ENCODE measurements around the gene ETS1.
A peak's percentile ranks its signal among the peaks of the same experiment; 100 is the strongest.

The ETS1 gene

DNA sequence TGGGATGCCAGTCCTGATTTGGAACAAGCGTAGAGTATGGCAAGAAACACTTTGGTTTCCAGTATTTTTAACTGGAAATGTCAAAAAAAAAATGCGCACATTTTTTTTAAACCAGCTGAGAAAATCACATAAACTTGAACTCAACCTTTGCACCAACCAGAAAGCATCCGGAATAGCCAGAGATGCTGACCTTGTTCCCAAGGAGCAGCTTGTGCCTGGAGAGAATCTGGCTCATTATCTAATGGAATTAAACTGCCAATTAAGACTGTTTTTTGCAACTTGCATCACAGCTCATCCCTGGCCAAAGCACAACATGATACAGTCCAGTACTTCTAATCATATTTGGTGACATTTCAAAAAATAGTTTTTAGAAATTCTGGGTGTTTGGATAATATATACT, 8.4 kb upstream of the ETS1 start:
- TF ChIP-seq POLR2AphosphoS5 (IDR thresholded peaks at IDR 0.05; ENCODE audit: low read depth, low read length) (no peak), FOXP2 (optimal IDR thresholded peaks at IDR 0.05; ENCODE audit: borderline replicate concordance, extremely low read depth, extremely low read length, insufficient read depth) (no peak), SIN3A (IDR thresholded peaks at IDR 0.05; ENCODE audit: borderline replicate concordance, insufficient read depth, low read length) (no peak), TAF1 (IDR thresholded peaks at IDR 0.05; ENCODE audit: borderline replicate concordance, insufficient read depth, low read length) (no peak)
- TF ChIP-seq, protein P1, sequence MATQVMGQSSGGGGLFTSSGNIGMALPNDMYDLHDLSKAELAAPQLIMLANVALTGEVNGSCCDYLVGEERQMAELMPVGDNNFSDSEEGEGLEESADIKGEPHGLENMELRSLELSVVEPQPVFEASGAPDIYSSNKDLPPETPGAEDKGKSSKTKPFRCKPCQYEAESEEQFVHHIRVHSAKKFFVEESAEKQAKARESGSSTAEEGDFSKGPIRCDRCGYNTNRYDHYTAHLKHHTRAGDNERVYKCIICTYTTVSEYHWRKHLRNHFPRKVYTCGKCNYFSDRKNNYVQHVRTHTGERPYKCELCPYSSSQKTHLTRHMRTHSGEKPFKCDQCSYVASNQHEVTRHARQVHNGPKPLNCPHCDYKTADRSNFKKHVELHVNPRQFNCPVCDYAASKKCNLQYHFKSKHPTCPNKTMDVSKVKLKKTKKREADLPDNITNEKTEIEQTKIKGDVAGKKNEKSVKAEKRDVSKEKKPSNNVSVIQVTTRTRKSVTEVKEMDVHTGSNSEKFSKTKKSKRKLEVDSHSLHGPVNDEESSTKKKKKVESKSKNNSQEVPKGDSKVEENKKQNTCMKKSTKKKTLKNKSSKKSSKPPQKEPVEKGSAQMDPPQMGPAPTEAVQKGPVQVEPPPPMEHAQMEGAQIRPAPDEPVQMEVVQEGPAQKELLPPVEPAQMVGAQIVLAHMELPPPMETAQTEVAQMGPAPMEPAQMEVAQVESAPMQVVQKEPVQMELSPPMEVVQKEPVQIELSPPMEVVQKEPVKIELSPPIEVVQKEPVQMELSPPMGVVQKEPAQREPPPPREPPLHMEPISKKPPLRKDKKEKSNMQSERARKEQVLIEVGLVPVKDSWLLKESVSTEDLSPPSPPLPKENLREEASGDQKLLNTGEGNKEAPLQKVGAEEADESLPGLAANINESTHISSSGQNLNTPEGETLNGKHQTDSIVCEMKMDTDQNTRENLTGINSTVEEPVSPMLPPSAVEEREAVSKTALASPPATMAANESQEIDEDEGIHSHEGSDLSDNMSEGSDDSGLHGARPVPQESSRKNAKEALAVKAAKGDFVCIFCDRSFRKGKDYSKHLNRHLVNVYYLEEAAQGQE (IDR thresholded peaks at IDR 0.05; ENCODE audit: insufficient read depth in 1 of 2, low read depth in 2 of 2, low read length in 2 of 2) = no peak

DNA sequence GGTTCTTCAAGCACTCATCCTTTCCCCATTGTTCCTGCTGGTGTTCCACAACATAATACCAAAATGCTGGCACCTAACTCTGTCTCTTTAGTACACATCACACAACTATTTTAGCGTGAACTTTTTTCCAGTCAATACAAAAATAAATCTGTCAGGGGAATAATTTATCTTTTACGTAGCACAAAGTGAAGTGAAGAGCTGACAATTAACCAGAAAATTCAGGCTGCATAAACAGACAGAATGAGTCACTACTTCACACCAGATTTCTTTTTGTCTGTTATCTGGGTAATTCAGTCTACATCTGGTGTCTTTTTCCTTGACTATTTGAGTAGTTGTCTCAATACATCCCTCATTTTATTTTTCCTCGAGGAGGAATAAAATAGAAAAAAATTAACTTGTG, 7.9 kb upstream of the ETS1 start:
- TF ChIP-seq, protein P1 (IDR thresholded peaks at IDR 0.05; ENCODE audit: insufficient read depth in 1 of 2, low read depth in 2 of 2, low read length in 2 of 2) = no peak

DNA sequence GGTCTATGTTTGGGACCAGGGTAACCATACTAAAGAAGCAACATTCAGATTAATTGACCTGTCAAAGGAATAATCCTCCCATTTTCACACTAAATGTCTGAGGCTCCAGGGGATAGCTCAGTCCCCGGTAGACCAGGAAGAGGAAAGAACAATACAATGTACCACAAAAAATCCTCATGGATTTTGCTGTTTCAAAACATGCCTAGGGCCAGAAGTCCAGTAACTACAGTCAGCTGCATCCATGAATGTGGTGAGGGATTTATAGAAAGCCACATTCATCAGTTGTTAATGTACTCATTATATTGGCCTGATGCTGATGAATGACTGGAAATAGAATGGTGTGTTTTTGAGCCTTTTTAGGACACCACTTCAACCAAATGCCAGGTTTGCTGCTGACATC, 6.9 kb upstream of the ETS1 start:
- TF ChIP-seq TAF1 (IDR thresholded peaks at IDR 0.05; ENCODE audit: borderline replicate concordance, insufficient read depth, low read length) = no peak
- TF ChIP-seq, protein P1 (IDR thresholded peaks at IDR 0.05; ENCODE audit: insufficient read depth in 1 of 2, low read depth in 2 of 2, low read length in 2 of 2) = no peak
- TF ChIP-seq SIN3A (IDR thresholded peaks at IDR 0.05; ENCODE audit: borderline replicate concordance, insufficient read depth, low read length) = no peak
- TF ChIP-seq FOXP2 (optimal IDR thresholded peaks at IDR 0.05; ENCODE audit: borderline replicate concordance, extremely low read depth, extremely low read length, insufficient read depth) = no peak
- TF ChIP-seq POLR2AphosphoS5 (IDR thresholded peaks at IDR 0.05; ENCODE audit: low read depth, low read length) = no peak

DNA sequence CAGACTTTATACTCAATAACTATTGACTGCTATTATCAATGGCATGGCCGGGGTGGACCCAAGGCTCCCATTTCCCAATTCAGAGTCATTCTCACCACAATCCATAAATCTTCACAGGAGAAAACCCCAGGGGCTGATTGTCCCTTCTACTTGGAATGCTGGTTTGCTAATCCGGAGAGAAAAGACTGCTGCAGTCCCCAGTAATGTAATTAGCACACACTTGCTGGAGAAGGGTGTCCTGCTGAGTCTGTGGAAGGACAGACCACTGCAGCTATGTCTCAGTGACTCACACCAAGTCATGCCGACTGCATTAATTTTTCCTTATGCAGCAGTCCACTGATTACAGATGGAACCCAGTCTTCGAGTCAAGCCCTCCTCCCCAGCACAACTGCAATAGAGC, 5.9 kb upstream of the ETS1 start:
- TF ChIP-seq SIN3A (IDR thresholded peaks at IDR 0.05; ENCODE audit: borderline replicate concordance, insufficient read depth, low read length) (peak; percentile 76; the same call in 1 of the 2 replicates), TAF1 (IDR thresholded peaks at IDR 0.05; ENCODE audit: borderline replicate concordance, insufficient read depth, low read length) (peak; percentile 66; the same call in 1 of the 2 replicates), POLR2AphosphoS5 (IDR thresholded peaks at IDR 0.05; ENCODE audit: low read depth, low read length) (no peak), FOXP2 (optimal IDR thresholded peaks at IDR 0.05; ENCODE audit: borderline replicate concordance, extremely low read depth, extremely low read length, insufficient read depth) (no peak)
- TF ChIP-seq, protein P1 (IDR thresholded peaks at IDR 0.05; ENCODE audit: insufficient read depth in 1 of 2, low read depth in 2 of 2, low read length in 2 of 2) = peak in 1 of 2 experiments; percentile 70; a peak in 2 of 4 replicates

DNA sequence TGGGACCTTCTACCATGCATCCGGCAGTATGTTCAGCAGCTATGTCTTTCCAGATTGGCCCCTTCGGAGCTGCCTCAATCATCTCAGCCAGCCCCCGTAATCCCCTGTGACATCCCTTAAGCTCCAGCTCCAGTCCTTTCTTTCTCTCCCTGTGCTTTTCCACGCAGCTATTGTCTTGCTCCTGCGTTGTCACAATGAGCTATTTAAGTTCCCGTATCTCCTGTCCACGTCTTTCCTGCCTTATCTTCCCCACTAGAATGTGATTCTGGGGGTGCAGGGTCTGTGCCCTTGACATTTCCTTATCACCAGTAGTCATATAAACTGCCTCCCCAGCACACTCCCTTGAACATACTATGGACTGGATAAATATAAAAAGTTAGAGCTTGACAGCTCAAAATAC, 5.1 kb upstream of the ETS1 start:
- TF ChIP-seq TAF1 (IDR thresholded peaks at IDR 0.05; ENCODE audit: borderline replicate concordance, insufficient read depth, low read length) = no peak
- TF ChIP-seq, protein P1 (IDR thresholded peaks at IDR 0.05; ENCODE audit: insufficient read depth in 1 of 2, low read depth in 2 of 2, low read length in 2 of 2) = no peak
- no peak for TF ChIP-seq SIN3A (IDR thresholded peaks at IDR 0.05; ENCODE audit: borderline replicate concordance, insufficient read depth, low read length)
- TF ChIP-seq POLR2AphosphoS5 (IDR thresholded peaks at IDR 0.05; ENCODE audit: low read depth, low read length) = no peak
- TF ChIP-seq FOXP2 (optimal IDR thresholded peaks at IDR 0.05; ENCODE audit: borderline replicate concordance, extremely low read depth, extremely low read length, insufficient read depth) = no peak
